GM13976 (cell line): ENCODE data around the gene HNRNPUL1.

Source experiments
- DNase-seq: peaks from one replicate; pipeline ENCODE4 v3.0.0; 2012; ENCODE audit warnings: low spot score
- CTCF ChIP-seq: IDR thresholded peaks from 2 replicates; pipeline ENCODE4 v1.5.1; 2012; ENCODE audit warnings: borderline replicate concordance, mild to moderate bottlenecking; ENCODE audit not compliant: insufficient read depth; ENCODE audit errors: extremely low read depth, missing control alignments, control extremely low read depth
- in situ Hi-C: fragments of 300-500 bp; cut with MboI; formaldehyde crosslinking; loops from one replicate; pipeline ENCODE4 v1.12.0; 2022; ENCODE audit warnings: low sequenced_read_pairs, mixed read lengths, inconsistent platforms; ENCODE audit not compliant: unreplicated experiment

Gene HNRNPUL1

GRCh38 chr19:41296433-41296871 lies 32.3 kb downstream of the HNRNPUL1 start:
- no peak for TF ChIP-seq CTCF
- in situ Hi-C loops, result no loop called here
- DNase-seq, result no peak

- DNase-seq, result peak; percentile 88
- in situ Hi-C loops, result no loop called here
Observed at GRCh38 chr19:41297628-41298347, 33.6 kb downstream of the HNRNPUL1 start.

GRCh38 chr19:41298348-41298964 lies 34.3 kb downstream of the HNRNPUL1 start:
- in situ Hi-C loops, result no loop called here
- DNase-seq, result no peak
- TF ChIP-seq CTCF, result no peak

More at GRCh38 chr19:41297628-41298347, 33.6 kb downstream of the HNRNPUL1 start:
- peak; percentile 19 for TF ChIP-seq CTCF

GRCh38 chr19:41299046-41299754 lies 35.0 kb downstream of the HNRNPUL1 start:
- TF ChIP-seq CTCF, result no peak
- no peak for DNase-seq

GRCh38 chr19:41299755-41300089 lies 35.5 kb downstream of the HNRNPUL1 start:
- no peak for TF ChIP-seq CTCF
- no peak for DNase-seq
- in situ Hi-C loops, result no loop called here

More at GRCh38 chr19:41299046-41299754, 35.0 kb downstream of the HNRNPUL1 start:
- in situ Hi-C loops, result no loop called here

GRCh38 chr19:41300555-41300954 lies 36.4 kb downstream of the HNRNPUL1 start:
- in situ Hi-C loops, result no loop called here
- no peak for DNase-seq
- no peak for TF ChIP-seq CTCF
